H7 (cell line): ENCODE results near the gene GALNT8. TPM values are rescaled to one million over a fixed set of nuclear protein-coding genes. Genes with fewer than 3 reads are reported as not detected.

Experiments used
- DNase-seq: peaks from one replicate; pipeline ENCODE4 v3.0.0; 2012
- H3K27me3 ChIP-seq: 2 replicates; pipeline ENCODE4 v1.6.0; 2011; ENCODE audit warnings: mild to moderate bottlenecking, low read length; ENCODE audit not compliant: control insufficient read depth, insufficient read depth
- H3K36me3 ChIP-seq: replicated peaks from 2 replicates; pipeline ENCODE4 v1.5.1; 2011; ENCODE audit warnings: low read length; ENCODE audit not compliant: control insufficient read depth, insufficient read depth
- H3K4me3 ChIP-seq: 2 replicates; pipeline ENCODE4 v1.5.1; 2011; ENCODE audit warnings: low read depth, mild to moderate bottlenecking, control low read depth, low read length, moderate library complexity; ENCODE audit not compliant: insufficient read depth
- total RNA-seq: library from RNA; depleted of rRNA; stranded (reverse); fragments of >200 nt; shearing (Covaris generic); gene quantifications from 2 replicates; pipeline ENCODE4 v1.2.3, GENCODE V29; 2014; rRNA removed

The GALNT8 gene
- total RNA-seq, 1 experiment from 2014 or later = 2.3 TPM

DNA sequence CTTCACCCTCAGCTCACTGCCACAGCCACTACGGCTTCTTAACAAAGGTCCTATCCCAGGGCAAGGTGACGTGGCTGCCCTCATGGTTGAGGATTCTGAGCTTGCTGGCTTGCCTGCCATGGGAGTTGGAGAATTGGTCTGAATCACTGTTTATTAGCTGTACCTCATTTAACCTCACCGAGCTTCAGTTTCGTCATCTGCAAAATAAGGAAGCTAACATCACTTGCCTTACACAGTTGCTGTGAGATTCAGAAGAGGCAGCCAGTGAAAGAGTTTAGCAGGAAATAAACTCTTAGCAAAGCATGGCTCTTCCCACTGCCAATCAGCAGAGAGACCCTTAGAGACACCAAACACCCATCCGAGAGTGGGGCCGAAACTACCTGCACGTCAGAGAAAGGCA, 99.5 kb downstream of the GALNT8 start:
- Histone ChIP-seq H3K27me3 (no peaks in the 10 kb centered on the region), H3K36me3 (no peaks in the 10 kb centered on the region), H3K4me3 (no peak overlapping the region)
- DNase-seq = no peak

GRCh38 chr12:4820971-4821370, 100.8 kb downstream of the GALNT8 start:
- no peak for DNase-seq
- no peaks in the 10 kb centered on the region for H3K36me3 ChIP-seq
- no peaks in the 10 kb centered on the region for H3K27me3 ChIP-seq
- H3K4me3 ChIP-seq = no peak overlapping the region

Other genes with a start within 250 kb of the GALNT8 start
- gene RAD51AP1, start 181.5 kb upstream of the GALNT8 start, total RNA-seq = 59.7 and 87.2 TPM in 2 replicates
- 25.5 and 30.6 TPM in 2 replicates for gene DYRK4, start 158.2 kb upstream of the GALNT8 start, total RNA-seq
- 1.5 and 1.9 TPM in 2 replicates for gene AKAP3, start 71.3 kb upstream of the GALNT8 start, total RNA-seq
- 100 and 104 TPM in 2 replicates for gene NDUFA9, start 71.3 kb upstream of the GALNT8 start, total RNA-seq
- gene KCNA1, start 189.5 kb downstream of the GALNT8 start, total RNA-seq = 0.07 TPM in 1 of 2 replicates, not detected in the other